ENCODE measurements around the gene NPIPA3.

The NPIPA3 gene

GRCh38 chr16:14668556-14669223 lies 34.5 kb upstream of the NPIPA3 start (continued):
- TF ChIP-seq SCRT2 (tag by site-specific recombination; IDR thresholded peaks at IDR 0.05) (no peak), GFI1B (tag by site-specific recombination; IDR thresholded peaks at IDR 0.05) (no peak)

DNA sequence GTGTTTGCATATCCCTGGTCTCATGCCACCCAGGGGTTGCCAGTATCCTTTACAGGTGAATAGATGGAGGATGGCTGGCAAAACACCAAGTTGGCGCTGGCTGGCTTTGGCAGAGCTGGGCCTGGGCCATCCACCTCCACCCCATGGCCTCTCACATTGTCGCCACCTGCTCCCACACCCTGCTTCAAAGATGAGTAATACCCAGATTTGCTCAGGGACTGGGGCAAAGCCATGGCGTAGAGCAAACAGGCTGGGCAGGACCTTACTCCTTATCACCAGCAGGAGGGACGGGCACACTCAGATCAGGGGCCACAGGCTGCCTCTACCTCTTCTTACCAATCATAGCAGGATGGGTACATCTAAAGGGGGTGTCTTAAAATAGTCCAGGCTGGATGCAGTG lies 33.4 kb upstream of the NPIPA3 start:
- no peak for TF ChIP-seq GLI2 (tag by site-specific recombination; IDR thresholded peaks at IDR 0.05; ENCODE audit: borderline replicate concordance, low read depth)
- TF ChIP-seq ZNF174 (tag by site-specific recombination; IDR thresholded peaks at IDR 0.05) = no peak
- TF ChIP-seq, protein P1, sequence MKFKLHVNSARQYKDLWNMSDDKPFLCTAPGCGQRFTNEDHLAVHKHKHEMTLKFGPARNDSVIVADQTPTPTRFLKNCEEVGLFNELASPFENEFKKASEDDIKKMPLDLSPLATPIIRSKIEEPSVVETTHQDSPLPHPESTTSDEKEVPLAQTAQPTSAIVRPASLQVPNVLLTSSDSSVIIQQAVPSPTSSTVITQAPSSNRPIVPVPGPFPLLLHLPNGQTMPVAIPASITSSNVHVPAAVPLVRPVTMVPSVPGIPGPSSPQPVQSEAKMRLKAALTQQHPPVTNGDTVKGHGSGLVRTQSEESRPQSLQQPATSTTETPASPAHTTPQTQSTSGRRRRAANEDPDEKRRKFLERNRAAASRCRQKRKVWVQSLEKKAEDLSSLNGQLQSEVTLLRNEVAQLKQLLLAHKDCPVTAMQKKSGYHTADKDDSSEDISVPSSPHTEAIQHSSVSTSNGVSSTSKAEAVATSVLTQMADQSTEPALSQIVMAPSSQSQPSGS (tag by site-specific recombination; IDR thresholded peaks at IDR 0.05; ENCODE audit: low read depth) = no peak
- TF ChIP-seq, protein P2, sequence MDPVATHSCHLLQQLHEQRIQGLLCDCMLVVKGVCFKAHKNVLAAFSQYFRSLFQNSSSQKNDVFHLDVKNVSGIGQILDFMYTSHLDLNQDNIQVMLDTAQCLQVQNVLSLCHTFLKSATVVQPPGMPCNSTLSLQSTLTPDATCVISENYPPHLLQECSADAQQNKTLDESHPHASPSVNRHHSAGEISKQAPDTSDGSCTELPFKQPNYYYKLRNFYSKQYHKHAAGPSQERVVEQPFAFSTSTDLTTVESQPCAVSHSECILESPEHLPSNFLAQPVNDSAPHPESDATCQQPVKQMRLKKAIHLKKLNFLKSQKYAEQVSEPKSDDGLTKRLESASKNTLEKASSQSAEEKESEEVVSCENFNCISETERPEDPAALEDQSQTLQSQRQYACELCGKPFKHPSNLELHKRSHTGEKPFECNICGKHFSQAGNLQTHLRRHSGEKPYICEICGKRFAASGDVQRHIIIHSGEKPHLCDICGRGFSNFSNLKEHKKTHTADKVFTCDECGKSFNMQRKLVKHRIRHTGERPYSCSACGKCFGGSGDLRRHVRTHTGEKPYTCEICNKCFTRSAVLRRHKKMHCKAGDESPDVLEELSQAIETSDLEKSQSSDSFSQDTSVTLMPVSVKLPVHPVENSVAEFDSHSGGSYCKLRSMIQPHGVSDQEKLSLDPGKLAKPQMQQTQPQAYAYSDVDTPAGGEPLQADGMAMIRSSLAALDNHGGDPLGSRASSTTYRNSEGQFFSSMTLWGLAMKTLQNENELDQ (tag by site-specific recombination; IDR thresholded peaks at IDR 0.05; ENCODE audit: low read depth) = no peak
- no peak for TF ChIP-seq ZNF26 (tag by site-specific recombination; IDR thresholded peaks at IDR 0.05)
- TF ChIP-seq KLF8 (tag by site-specific recombination; IDR thresholded peaks at IDR 0.05) = no peak
- TF ChIP-seq ZNF423 (tag by site-specific recombination; IDR thresholded peaks at IDR 0.05) = no peak
- TF ChIP-seq SALL2 (tag by site-specific recombination; IDR thresholded peaks at IDR 0.05; ENCODE audit: borderline replicate concordance) = no peak
- TF ChIP-seq ZBTB6 (tag by site-specific recombination; IDR thresholded peaks at IDR 0.05) = no peak
- TF ChIP-seq ZNF785 (tag by site-specific recombination; IDR thresholded peaks at IDR 0.05) = no peak
- no peak for TF ChIP-seq ZNF354C (tag by site-specific recombination; IDR thresholded peaks at IDR 0.05; ENCODE audit: borderline replicate concordance, low read depth)
- no peak for TF ChIP-seq ZNF549 (tag by site-specific recombination; IDR thresholded peaks at IDR 0.05)
- no peak for TF ChIP-seq ZNF112 (tag by site-specific recombination; IDR thresholded peaks at IDR 0.05)
- Histone ChIP-seq H3K4me3 (ENCODE audit: low read depth, low read length) (no peak overlapping the region), H3K36me3 (ENCODE audit: control insufficient read depth in 2 of 2, insufficient read depth in 1 of 2, low read length in 2 of 2) (peaks cover 8 to 41% of the 10 kb centered on the region in 2 experiments), H3K9me3 (ENCODE audit: control insufficient read depth, insufficient read depth, low read depth, low read length) (no peaks in the 10 kb centered on the region), H3K27ac (ENCODE audit: extremely low read depth, low read depth, low read length) (no peak overlapping the region), H3K4me1 (ENCODE audit: control insufficient read depth, insufficient read depth, low read length) (no peaks in the 10 kb centered on the region)
- ChIA-PET CTCF (no interaction called here), POLR2A (interaction anchor here (0.5 kb wide), 1 partner anchor 9 kb away, joined by 4 read pairs; no protein-coding TSS in a partner anchor)

DNA sequence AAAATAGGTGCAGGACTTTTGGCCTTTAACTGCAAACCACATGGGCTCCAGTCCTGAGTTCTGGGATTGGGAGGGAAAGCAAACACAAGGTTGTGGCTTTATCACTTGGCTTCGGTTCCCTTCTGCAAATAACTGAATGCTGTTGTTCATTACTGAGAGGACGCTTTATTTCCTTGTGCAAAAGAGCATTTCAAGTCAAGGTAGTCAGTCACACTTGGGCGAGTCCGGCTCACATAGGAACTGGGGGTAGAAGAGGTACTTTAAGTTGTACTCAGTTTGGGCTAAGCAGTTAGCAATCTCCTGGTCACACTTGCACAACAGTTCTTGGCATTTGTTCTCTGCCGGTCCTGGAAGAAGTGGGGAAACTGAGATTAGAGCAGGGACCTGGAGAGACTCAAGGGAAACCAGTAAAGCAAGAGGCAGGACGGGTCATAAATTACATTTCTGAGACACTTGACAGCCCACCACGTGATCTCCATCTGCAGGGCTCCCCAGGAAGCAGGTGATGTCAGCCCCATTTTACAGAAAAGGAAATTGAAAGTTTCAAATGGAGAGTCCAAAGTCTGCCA lies 30.7 kb upstream of the NPIPA3 start:
- ChIA-PET POLR2A (interaction anchor here (0.6 kb wide), 1 partner anchor 21 kb away, joined by 3 read pairs; no protein-coding TSS in a partner anchor), CTCF (no interaction called here)
- H3K27ac ChIP-seq (ENCODE audit: extremely low read depth, low read depth, low read length) = no peak overlapping the region
- no peaks in the 10 kb centered on the region for H3K4me1 ChIP-seq (ENCODE audit: control insufficient read depth, insufficient read depth, low read length)
- peaks cover 0 to 15% of the 10 kb centered on the region in 2 experiments; a peak in 2 of 3 replicates for H3K36me3 ChIP-seq (ENCODE audit: control insufficient read depth in 2 of 2, insufficient read depth in 1 of 2, low read length in 2 of 2)
- no peak overlapping the region for H3K4me3 ChIP-seq (ENCODE audit: low read depth, low read length)
- no peaks in the 10 kb centered on the region for H3K9me3 ChIP-seq (ENCODE audit: control insufficient read depth, insufficient read depth, low read depth, low read length)
- no peak for TF ChIP-seq KLF7 (tag by site-specific recombination; IDR thresholded peaks at IDR 0.05; ENCODE audit: borderline replicate concordance)
- TF ChIP-seq ZBTB21 (tag by site-specific recombination; IDR thresholded peaks at IDR 0.05) = no peak
- TF ChIP-seq, protein P3, sequence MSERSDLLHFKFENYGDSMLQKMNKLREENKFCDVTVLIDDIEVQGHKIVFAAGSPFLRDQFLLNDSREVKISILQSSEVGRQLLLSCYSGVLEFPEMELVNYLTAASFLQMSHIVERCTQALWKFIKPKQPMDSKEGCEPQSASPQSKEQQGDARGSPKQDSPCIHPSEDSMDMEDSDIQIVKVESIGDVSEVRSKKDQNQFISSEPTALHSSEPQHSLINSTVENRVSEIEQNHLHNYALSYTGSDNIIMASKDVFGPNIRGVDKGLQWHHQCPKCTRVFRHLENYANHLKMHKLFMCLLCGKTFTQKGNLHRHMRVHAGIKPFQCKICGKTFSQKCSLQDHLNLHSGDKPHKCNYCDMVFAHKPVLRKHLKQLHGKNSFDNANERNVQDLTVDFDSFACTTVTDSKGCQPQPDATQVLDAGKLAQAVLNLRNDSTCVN (tag by site-specific recombination; optimal IDR thresholded peaks at IDR 0.05) = no peak
- no peak for TF ChIP-seq ZNF488 (tag by site-specific recombination; IDR thresholded peaks at IDR 0.05)
- TF ChIP-seq PBX3 (CRISPR knock-in tag; IDR thresholded peaks at IDR 0.05) = no peak
- no peak for TF ChIP-seq ZFP3 (tag by site-specific recombination; IDR thresholded peaks at IDR 0.05; ENCODE audit: low read depth)
